ENCODE results near the gene NUDT4. TPM values are rescaled to one million over a fixed set of nuclear protein-coding genes. Genes with fewer than 3 reads are reported as not detected.

NUDT4 gene
- total RNA-seq, 1 experiment from 2014 or later, result 93.8 TPM

DNA sequence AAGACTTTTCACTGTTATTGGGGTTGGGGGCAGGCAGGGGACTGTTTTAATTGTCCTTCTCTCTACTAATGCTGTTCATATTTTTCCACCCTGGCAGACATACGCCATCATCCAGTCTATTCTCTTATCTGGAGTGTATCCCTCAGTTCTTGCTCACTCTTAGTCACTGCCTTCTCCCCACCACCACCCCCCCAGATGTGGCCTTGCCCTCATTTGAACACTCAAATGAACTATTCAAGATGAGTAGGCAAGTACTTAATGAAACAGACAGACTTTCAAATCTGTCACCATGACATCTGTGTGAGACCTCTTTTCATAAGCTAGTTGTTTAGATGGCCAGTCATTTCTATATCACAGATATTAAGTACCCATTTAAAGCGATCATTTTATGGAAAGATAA is 10.1 kb downstream of the NUDT4 start:
- ChIA-PET CTCF (no interaction called here), POLR2A (ENCODE audit: low non-redundant PET) (no interaction called here)
- no peak for DNase-seq (ENCODE audit: low spot score)
- Histone ChIP-seq H3K9me3 (ENCODE audit: low read depth, low read length, poor library complexity, severe bottlenecking) (no peaks in the 10 kb centered on the region), H3K4me1 (ENCODE audit: insufficient read depth, low read length, poor library complexity, severe bottlenecking) (peaks cover 24% of the 10 kb centered on the region), H3K36me3 (ENCODE audit: insufficient read depth, low read length, poor library complexity, severe bottlenecking) (no peaks in the 10 kb centered on the region), H3K27ac (ENCODE audit: low read depth, low read length, poor library complexity, severe bottlenecking) (no peak overlapping the region), H3K27me3 (replicated peaks; ENCODE audit: insufficient read depth, low read depth, low read length, poor library complexity) (no peaks in the 10 kb centered on the region), H3K4me3 (ENCODE audit: low read depth, low read length, poor library complexity, severe bottlenecking) (no peak overlapping the region)
- BruUV-seq (replicated peaks), result no TSS peak
- intact Hi-C loops (cut with micrococcal nuclease; ENCODE audit: unreplicated experiment), result no loop called here
- no peak for TF ChIP-seq EZH2 (IDR thresholded peaks at IDR 0.05; ENCODE audit: borderline replicate concordance, low read depth, low read length, poor library complexity, severe bottlenecking)
- no peak for TF ChIP-seq CTCF (conservative IDR thresholded peaks at IDR 0.05; ENCODE audit: low read depth, low read length)

DNA sequence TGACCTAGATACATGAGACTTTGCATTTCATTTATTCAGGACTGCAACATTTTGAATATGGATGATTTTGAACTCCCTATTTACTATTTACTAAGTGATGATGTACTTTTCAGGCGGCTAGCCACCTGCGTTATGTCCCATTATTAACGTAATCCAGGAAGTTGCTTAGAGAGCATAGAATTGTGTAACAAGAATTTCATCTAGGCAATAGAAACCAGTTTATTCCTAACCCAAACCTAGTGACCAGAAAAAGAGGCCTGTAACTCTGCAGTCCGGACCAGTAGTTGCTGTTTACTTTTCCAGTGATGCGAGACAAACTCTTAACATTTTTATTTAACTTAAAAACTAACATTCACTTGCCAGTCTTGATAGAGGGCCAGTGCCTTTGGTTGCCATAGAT is 12.3 kb downstream of the NUDT4 start:
- Histone ChIP-seq H3K27ac (ENCODE audit: low read depth, low read length, poor library complexity, severe bottlenecking) (no peak overlapping the region), H3K4me3 (ENCODE audit: low read depth, low read length, poor library complexity, severe bottlenecking) (no peak overlapping the region), H3K27me3 (replicated peaks; ENCODE audit: insufficient read depth, low read depth, low read length, poor library complexity) (no peaks in the 10 kb centered on the region), H3K4me1 (ENCODE audit: insufficient read depth, low read length, poor library complexity, severe bottlenecking) (peaks cover 16% of the 10 kb centered on the region), H3K36me3 (ENCODE audit: insufficient read depth, low read length, poor library complexity, severe bottlenecking) (peaks cover under 1% of the 10 kb centered on the region), H3K9me3 (ENCODE audit: low read depth, low read length, poor library complexity, severe bottlenecking) (no peaks in the 10 kb centered on the region)
- intact Hi-C loops (cut with micrococcal nuclease; ENCODE audit: unreplicated experiment), result no loop called here
- POLR2A ChIA-PET (ENCODE audit: low non-redundant PET), result no interaction called here
- TF ChIP-seq EZH2 (IDR thresholded peaks at IDR 0.05; ENCODE audit: borderline replicate concordance, low read depth, low read length, poor library complexity, severe bottlenecking) (no peak), CTCF (conservative IDR thresholded peaks at IDR 0.05; ENCODE audit: low read depth, low read length) (no peak)
- BruUV-seq (replicated peaks), result no TSS peak
- DNase-seq (ENCODE audit: low spot score), result no peak
- CTCF ChIA-PET, result no interaction called here

GRCh38 chr12:93390549-93391297 is 13.0 kb downstream of the NUDT4 start:
- no peak for DNase-seq (ENCODE audit: low spot score)
- no peak overlapping the region for H3K4me3 ChIP-seq (ENCODE audit: low read depth, low read length, poor library complexity, severe bottlenecking)
- H3K27me3 ChIP-seq (replicated peaks; ENCODE audit: insufficient read depth, low read depth, low read length, poor library complexity), result no peaks in the 10 kb centered on the region
- H3K9me3 ChIP-seq (ENCODE audit: low read depth, low read length, poor library complexity, severe bottlenecking), result no peaks in the 10 kb centered on the region
- intact Hi-C loops (cut with micrococcal nuclease; ENCODE audit: unreplicated experiment), result no loop called here
- BruUV-seq (replicated peaks), result no TSS peak
- POLR2A ChIA-PET (ENCODE audit: low non-redundant PET), result no interaction called here
- TF ChIP-seq CTCF (conservative IDR thresholded peaks at IDR 0.05; ENCODE audit: low read depth, low read length) (no peak), EZH2 (IDR thresholded peaks at IDR 0.05; ENCODE audit: borderline replicate concordance, low read depth, low read length, poor library complexity, severe bottlenecking) (no peak)
- CTCF ChIA-PET, result no interaction called here
- no peak overlapping the region for H3K27ac ChIP-seq (ENCODE audit: low read depth, low read length, poor library complexity, severe bottlenecking)
- H3K36me3 ChIP-seq (ENCODE audit: insufficient read depth, low read length, poor library complexity, severe bottlenecking), result peaks cover 7% of the 10 kb centered on the region
- peaks cover 16% of the 10 kb centered on the region for H3K4me1 ChIP-seq (ENCODE audit: insufficient read depth, low read length, poor library complexity, severe bottlenecking)
